ENCODE results near the gene C19orf44. TPM values are rescaled to one million over a fixed set of nuclear protein-coding genes. Genes with fewer than 3 reads are reported as not detected.
A peak's percentile ranks its signal among the peaks of the same experiment; 100 is the strongest.
"Not testable (repeated sequence)": the region's sequence is repeated elsewhere in the genome, so short reads cannot be mapped to it uniquely, and the experiment has no call there.

Gene C19orf44
- total RNA-seq (1 to 10 TPM; 2.3 to 4.6 (median 3.3) TPM), total RNA-seq (1.0 to 7.7 (median 3.8) reads per million in 29 experiments)
- total RNA-seq (2013): 2.0 TPM

GRCh38 chr19:16495982-16496612 is at the start of gene C19orf44, which contains the start of gene CALR3:
TSS of gene C19orf44 (plus strand) at chr19:16496394. CDS start at chr19:16500793, 4,399 bp downstream.
TSS of gene CALR3 (minus strand) at chr19:16496167. CDS start at chr19:16496129, 38 bp downstream.
- Mint-ChIP-seq H3K36me3 (peaks cover 1% of the 10 kb centered on the region), H3K27ac (peak within 1 kb of the TSS; percentile 82 to 93), H3K27me3 (no peaks in the 10 kb centered on the region), H3K4me1 (peaks cover 12 to 16% (median 14%) of the 10 kb centered on the region in 3 donors), H3K9me3 (no peaks in the 10 kb centered on the region), H3K4me3 (peak within 1 kb of the TSS; percentile 88 to 96 (median 89))
- WGBS (ENCODE audit: insufficient coverage): under 1% methylated on average over 47 of the region's 52 CpGs
- Histone ChIP-seq H3K27ac (ENCODE audit: low read length) (peak within 1 kb of the TSS; percentile 57), H3K27me3 (replicated peaks in 1 of 2; ENCODE audit: control insufficient read depth in 2 of 2, extremely low read depth in 1 of 2, insufficient read depth in 2 of 2, low read length in 1 of 2) (no peaks in the 10 kb centered on the region), H3K9me3 (no peaks in the 10 kb centered on the region), H3K4me1 (ENCODE audit: control insufficient read depth in 1 of 2, extremely low read depth in 1 of 2, insufficient read depth in 2 of 2, low read length in 2 of 2) (peaks cover 0 to 16% of the 10 kb centered on the region in 2 experiments), H3K36me3 (ENCODE audit: control insufficient read depth in 2 of 2, extremely low read depth in 1 of 2, insufficient read depth in 1 of 2, low read length in 1 of 2) (no peaks in the 10 kb centered on the region), H3K4me3 (ENCODE audit: control insufficient read depth in 1 of 2, extremely low read depth in 1 of 2, low read length in 1 of 2) (peak within 1 kb of the TSS; percentile 64 to 73)
- CTCF ChIA-PET: interaction anchor here in 1 of 2 donors (0.9 to 1.2 kb wide), 2 partner anchors 53 to 165 kb away, joined by 3 to 4 read pairs; partner anchors contain the start of gene TMEM38A
- DNase-seq (peak; percentile 92 to 98 (median 96)), ATAC-seq (replicated peaks in 1 of 4) (peak; percentile 99)
- POLR2A ChIA-PET: interaction anchor here (0.5 to 0.9 kb wide), 5 partner anchors 33 to 447 kb away, joined by 3 to 7 read pairs (median 3); partner anchors contain the start of gene SMIM7 (in 1 of the 2)

GRCh38 chr19:16446724-16447368 is 49.3 kb upstream of the C19orf44 start:
- H3K4me1 ChIP-seq (ENCODE audit: control insufficient read depth in 1 of 2, extremely low read depth in 1 of 2, insufficient read depth in 2 of 2, low read length in 2 of 2): peaks cover 0 to 72% of the 10 kb centered on the region in 2 experiments
- Mint-ChIP-seq H3K27me3 (no peaks in the 10 kb centered on the region), H3K4me1 (peaks cover 61 to 74% (median 65%) of the 10 kb centered on the region in 3 donors), H3K4me3 (peak overlapping the region in 2 of 3 donors; percentile 36 to 51), H3K27ac (peak overlapping the region; percentile 83 to 89), H3K36me3 (peaks cover 14% of the 10 kb centered on the region), H3K9me3 (peaks cover 0 to 4% (median 0%) of the 10 kb centered on the region in 3 donors)
- H3K36me3 ChIP-seq (ENCODE audit: control insufficient read depth in 2 of 2, extremely low read depth in 1 of 2, insufficient read depth in 1 of 2, low read length in 1 of 2): no peaks in the 10 kb centered on the region
- DNase-seq: peak in 33 of 35 experiments; percentile 13 to 69 (median 44)
- ChIA-PET POLR2A (no interaction called here), CTCF (no interaction called here)
- no peaks in the 10 kb centered on the region for H3K9me3 ChIP-seq
- H3K27ac ChIP-seq (ENCODE audit: low read length): peak overlapping the region; percentile 35
- ATAC-seq (replicated peaks in 1 of 4): peak; percentile 57 to 73 (median 66)
- WGBS (ENCODE audit: insufficient coverage): 60% methylated on average over 7 of the region's 9 CpGs
- no peaks in the 10 kb centered on the region for H3K27me3 ChIP-seq (replicated peaks in 1 of 2; ENCODE audit: control insufficient read depth in 2 of 2, extremely low read depth in 1 of 2, insufficient read depth in 2 of 2, low read length in 1 of 2)
- no peak overlapping the region for H3K4me3 ChIP-seq (ENCODE audit: control insufficient read depth in 1 of 2, extremely low read depth in 1 of 2, low read length in 1 of 2)

- 100% methylated on average over 3 of the region's 3 CpGs for WGBS (ENCODE audit: insufficient coverage)
- peaks cover 0 to 68% of the 10 kb centered on the region in 2 experiments for H3K4me1 ChIP-seq (ENCODE audit: control insufficient read depth in 1 of 2, extremely low read depth in 1 of 2, insufficient read depth in 2 of 2, low read length in 2 of 2)
Measured at GRCh38 chr19:16448872-16449271, 47.3 kb upstream of the C19orf44 start.

GRCh38 chr19:16449330-16449961 is 46.7 kb upstream of the C19orf44 start:
- H3K9me3 ChIP-seq: no peaks in the 10 kb centered on the region
- H3K4me3 Mint-ChIP-seq: peak overlapping the region; percentile 8 to 31 (median 17)
- no peak overlapping the region for H3K4me3 ChIP-seq (ENCODE audit: control insufficient read depth in 1 of 2, extremely low read depth in 1 of 2, low read length in 1 of 2)
- H3K36me3 Mint-ChIP-seq: peaks cover 11% of the 10 kb centered on the region
- no peaks in the 10 kb centered on the region for H3K36me3 ChIP-seq (ENCODE audit: control insufficient read depth in 2 of 2, extremely low read depth in 1 of 2, insufficient read depth in 1 of 2, low read length in 1 of 2)
- WGBS (ENCODE audit: insufficient coverage): 17% methylated on average over 3 of the region's 6 CpGs
- ChIA-PET POLR2A (no interaction called here), CTCF (no interaction called here)
- ATAC-seq (replicated peaks in 1 of 4): peak; percentile 64 to 83 (median 73)
- H3K27me3 ChIP-seq (replicated peaks in 1 of 2; ENCODE audit: control insufficient read depth in 2 of 2, extremely low read depth in 1 of 2, insufficient read depth in 2 of 2, low read length in 1 of 2): no peaks in the 10 kb centered on the region
- H3K4me1 ChIP-seq (ENCODE audit: control insufficient read depth in 1 of 2, extremely low read depth in 1 of 2, insufficient read depth in 2 of 2, low read length in 2 of 2): peaks cover 0 to 67% of the 10 kb centered on the region in 2 experiments
- peak overlapping the region; percentile 82 to 95 for H3K27ac Mint-ChIP-seq
- H3K27me3 Mint-ChIP-seq: no peaks in the 10 kb centered on the region
- H3K27ac ChIP-seq (ENCODE audit: low read length): peak overlapping the region; percentile 60
- peaks cover 56 to 63% (median 62%) of the 10 kb centered on the region in 3 donors for H3K4me1 Mint-ChIP-seq
- peak in 24 of 35 experiments; percentile 8 to 72 (median 28) for DNase-seq
- H3K9me3 Mint-ChIP-seq: peaks cover 0 to 4% (median 0%) of the 10 kb centered on the region in 3 donors

More at GRCh38 chr19:16448872-16449271, 47.3 kb upstream of the C19orf44 start:
- peak overlapping the region; percentile 82 to 95 for H3K27ac Mint-ChIP-seq
- DNase-seq; ATAC-seq (replicated peaks in 1 of 4); CTCF ChIA-PET; H3K27me3 Mint-ChIP-seq; H3K9me3 Mint-ChIP-seq; H3K36me3 ChIP-seq (ENCODE audit: control insufficient read depth in 2 of 2, extremely low read depth in 1 of 2, insufficient read depth in 1 of 2, low read length in 1 of 2); H3K27me3 ChIP-seq (replicated peaks in 1 of 2; ENCODE audit: control insufficient read depth in 2 of 2, extremely low read depth in 1 of 2, insufficient read depth in 2 of 2, low read length in 1 of 2); H3K9me3 ChIP-seq; H3K4me3 ChIP-seq (ENCODE audit: control insufficient read depth in 1 of 2, extremely low read depth in 1 of 2, low read length in 1 of 2): not testable (repeated sequence)
- peak overlapping the region; percentile 8 to 31 (median 17) for H3K4me3 Mint-ChIP-seq
- H3K4me1 Mint-ChIP-seq: peaks cover 56 to 65% (median 62%) of the 10 kb centered on the region in 3 donors
- peaks cover 14% of the 10 kb centered on the region for H3K36me3 Mint-ChIP-seq
- H3K27ac ChIP-seq (ENCODE audit: low read length): peak overlapping the region; percentile 60
- POLR2A ChIA-PET: interaction anchor here in 1 of 2 donors (0.6 kb wide), 1 partner anchor 725 kb away, joined by 9 read pairs; no protein-coding TSS in a partner anchor

DNA sequence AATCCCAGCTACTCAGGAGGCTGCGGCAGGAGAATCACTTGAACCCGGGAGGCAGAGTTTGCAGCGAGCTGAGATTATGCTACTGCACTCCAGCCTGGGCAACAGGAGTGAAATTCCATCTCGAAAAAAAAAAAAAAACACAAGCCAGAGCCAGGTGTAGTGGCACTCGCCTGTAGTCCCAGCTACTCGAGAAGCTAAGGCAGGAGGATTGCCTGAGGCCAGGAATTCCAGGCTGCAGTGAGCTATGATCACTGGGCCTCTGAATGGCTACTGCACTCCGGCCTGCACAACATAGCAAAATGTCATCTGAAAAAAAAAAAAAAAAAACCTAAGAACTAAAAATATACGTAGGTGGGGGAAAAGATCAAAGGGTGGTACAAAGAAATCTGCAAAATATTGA is 43.9 kb upstream of the C19orf44 start:
- no peaks in the 10 kb centered on the region for H3K36me3 ChIP-seq (ENCODE audit: control insufficient read depth in 2 of 2, extremely low read depth in 1 of 2, insufficient read depth in 1 of 2, low read length in 1 of 2)
- ChIA-PET POLR2A (no interaction called here), CTCF (no interaction called here)
- H3K9me3 ChIP-seq: no peaks in the 10 kb centered on the region
- no peak overlapping the region for H3K4me3 Mint-ChIP-seq
- peaks cover 12% of the 10 kb centered on the region for H3K36me3 Mint-ChIP-seq
- no peak overlapping the region for H3K27ac ChIP-seq (ENCODE audit: low read length)
- H3K27ac Mint-ChIP-seq: no peak overlapping the region
- H3K9me3 Mint-ChIP-seq: peaks cover 0 to 4% (median 0%) of the 10 kb centered on the region in 3 donors
- DNase-seq (no peak), ATAC-seq (replicated peaks in 1 of 4) (no peak)
- 92% methylated on average over 6 of the region's 8 CpGs for WGBS (ENCODE audit: insufficient coverage)
- no peaks in the 10 kb centered on the region for H3K27me3 ChIP-seq (replicated peaks in 1 of 2; ENCODE audit: control insufficient read depth in 2 of 2, extremely low read depth in 1 of 2, insufficient read depth in 2 of 2, low read length in 1 of 2)
- H3K4me3 ChIP-seq (ENCODE audit: control insufficient read depth in 1 of 2, extremely low read depth in 1 of 2, low read length in 1 of 2): no peak overlapping the region
- H3K4me1 Mint-ChIP-seq: peaks cover 43 to 53% (median 53%) of the 10 kb centered on the region in 3 donors
- no peaks in the 10 kb centered on the region for H3K27me3 Mint-ChIP-seq
- H3K4me1 ChIP-seq (ENCODE audit: control insufficient read depth in 1 of 2, extremely low read depth in 1 of 2, insufficient read depth in 2 of 2, low read length in 2 of 2): peaks cover 0 to 51% of the 10 kb centered on the region in 2 experiments

All from T-cell (primary cell).